Ovary (tissue), 9 donors: ENCODE results near the gene LRRC8E. TPM values are rescaled to one million over a fixed set of nuclear protein-coding genes. Genes with fewer than 3 reads are reported as not detected.

ENCODE experiments used
- DNase-seq, 5 donors: peaks; one replicate each; pipeline ENCODE4 v3.0.0-alpha.2; 2019 to 2020
- H3K27ac ChIP-seq, 2 donors: fragments of 200-600 bp; one replicate each; pipeline versions ENCODE4 v1.5.1 to v1.8.0; 2019 to 2022
- H3K27me3 ChIP-seq: fragments of 200-600 bp; one replicate; pipeline ENCODE4 v1.8.0; 2022
- H3K36me3 ChIP-seq: fragments of 200-600 bp; sonication (generic); one replicate; pipeline ENCODE4 v1.5.1; 2019
- H3K4me1 ChIP-seq: one replicate; pipeline ENCODE4 v1.8.1; 2013; ENCODE audit warnings: mild to moderate bottlenecking, moderate library complexity; ENCODE audit not compliant: insufficient read depth
- H3K4me3 ChIP-seq: fragments of 200-600 bp; sonication (generic); one replicate; pipeline ENCODE4 v1.5.1; 2017
- H3K9me3 ChIP-seq, 2 donors: fragments of 200-600 bp in 1 of 2; sonication (generic) in 1 of 2; one replicate each; pipeline versions ENCODE4 v1.5.1 to v1.8.1; 2013 to 2019; ENCODE audit warnings: mild to moderate bottlenecking in 1 of 2, moderate library complexity in 1 of 2
- EP300 ChIP-seq: sonication (generic); formaldehyde crosslinking; IDR thresholded peaks from one replicate; pipeline ENCODE4 v1.6.1; 2017; ENCODE audit warnings: antibody characterized with exemption
- POLR2A ChIP-seq: fragments of 450-650 bp; IDR thresholded peaks from one replicate; pipeline ENCODE4 v1.6.1; 2017; ENCODE audit warnings: antibody characterized with exemption, mild to moderate bottlenecking, moderate library complexity
- WGBS, 3 donors: extraction: QIAGEN DNeasy Blood & Tissue Kit in 1 of 3; methylation state at CpG; one replicate each; pipeline versions ENCODE4 v1.1.5 to v1.1.7; 2013 to 2017; 5-methylcytosine and 5-hydroxymethylcytosine counted together
- intact Hi-C, 4 donors: fragments of 100-400 bp; cut with DNase I; formaldehyde crosslinking; loops; one replicate each; pipeline versions ENCODE4 v1.11.0 to v1.15.1; 2022 to 2023
- polyA plus RNA-seq, 2 donors: library from polyadenylated mRNA; stranded (reverse); fragments of 200-250 nt in 1 of 2; fragments of 350-450 nt in 1 of 2; fragmentation: Illumina TruSeq in 1 of 2; extraction: RNeasy Lipid Tissue Mini Kit (QIAGEN cat#74804) in 1 of 2; gene quantifications; one replicate each; pipeline ENCODE4 v1.2.3, GENCODE V29; 2013 to 2014
- total RNA-seq, 7 donors: library from RNA; depleted of rRNA in 2 of 7; stranded (reverse); fragments of >200 nt in 2 of 7; fragmentation: NEBNext Ultra II Directional in 3 of 7; extraction: Animal tissue kit (Norgen Biotek cat#: 25700) in 3 of 7; gene quantifications; one replicate each; pipeline versions ENCODE4 v1.1.0 to v1.2.4, GENCODE V29; 2016 to 2023
- TF ChIP-seq, protein P1 (sequence below), 3 donors: fragments of 450-650 bp in 2 of 3; fragments of 200-600 bp in 1 of 3; IDR thresholded peaks; one replicate each; pipeline versions ENCODE4 v1.5.1 to v1.8.0; 2016 to 2022; ENCODE audit warnings: antibody characterized with exemption in 3 of 3, mild to moderate bottlenecking in 1 of 3
- donor health status: DM: no; HTN: no; CAD: no; lungs with moderate emphysema.
- donor health status: DM: no; HTN: no; CAD: no.
- donor health status: Bipolar disorder and iron deficiency.
- donor health status: DM: yes; HTN: yes; CAD: no.
- donor health status: DM: no; HTN: no; CAD: no.
- donor health status: DM: yes; HTN: yes; CAD: no.

The LRRC8E gene
- total and polyA plus RNA-seq, 9 donors = 0.10 to 2.1 (median 0.72) TPM; not detected in 2

DNA sequence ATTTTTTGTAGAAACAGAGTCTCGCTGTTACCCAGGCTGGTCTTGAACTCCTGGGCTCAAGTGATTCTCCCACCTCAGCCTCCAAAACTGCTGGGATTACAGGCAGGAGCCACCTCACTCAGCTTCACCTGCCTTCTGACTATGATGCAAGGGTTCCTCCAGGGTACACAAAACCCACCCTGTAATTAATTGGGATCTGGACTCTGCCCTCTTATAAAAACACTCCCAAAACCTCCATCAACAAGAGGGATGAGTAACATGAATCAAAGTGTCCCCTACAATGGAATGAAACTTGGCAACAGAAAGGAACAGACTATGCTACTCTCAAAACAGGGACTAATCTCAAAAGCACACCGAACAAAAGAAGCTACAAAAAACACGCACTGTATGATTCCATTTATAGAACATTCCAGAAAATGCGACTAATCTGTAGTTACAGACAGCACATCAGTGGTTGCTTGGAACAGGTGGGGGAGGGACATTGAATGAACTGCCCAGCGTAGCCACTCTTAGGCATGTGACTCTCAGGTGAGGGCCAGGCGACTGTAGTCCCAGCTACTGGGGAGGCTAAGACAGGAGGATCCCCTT, 11.0 kb upstream of the LRRC8E start:
- no peak for DNase-seq
- H3K27ac ChIP-seq = no peak overlapping the region
- no peaks in the 10 kb centered on the region for H3K27me3 ChIP-seq
- H3K9me3 ChIP-seq = no peaks in the 10 kb centered on the region
- TF ChIP-seq, protein P1, sequence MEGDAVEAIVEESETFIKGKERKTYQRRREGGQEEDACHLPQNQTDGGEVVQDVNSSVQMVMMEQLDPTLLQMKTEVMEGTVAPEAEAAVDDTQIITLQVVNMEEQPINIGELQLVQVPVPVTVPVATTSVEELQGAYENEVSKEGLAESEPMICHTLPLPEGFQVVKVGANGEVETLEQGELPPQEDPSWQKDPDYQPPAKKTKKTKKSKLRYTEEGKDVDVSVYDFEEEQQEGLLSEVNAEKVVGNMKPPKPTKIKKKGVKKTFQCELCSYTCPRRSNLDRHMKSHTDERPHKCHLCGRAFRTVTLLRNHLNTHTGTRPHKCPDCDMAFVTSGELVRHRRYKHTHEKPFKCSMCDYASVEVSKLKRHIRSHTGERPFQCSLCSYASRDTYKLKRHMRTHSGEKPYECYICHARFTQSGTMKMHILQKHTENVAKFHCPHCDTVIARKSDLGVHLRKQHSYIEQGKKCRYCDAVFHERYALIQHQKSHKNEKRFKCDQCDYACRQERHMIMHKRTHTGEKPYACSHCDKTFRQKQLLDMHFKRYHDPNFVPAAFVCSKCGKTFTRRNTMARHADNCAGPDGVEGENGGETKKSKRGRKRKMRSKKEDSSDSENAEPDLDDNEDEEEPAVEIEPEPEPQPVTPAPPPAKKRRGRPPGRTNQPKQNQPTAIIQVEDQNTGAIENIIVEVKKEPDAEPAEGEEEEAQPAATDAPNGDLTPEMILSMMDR (IDR thresholded peaks at IDR 0.05) = no peak
- TF ChIP-seq EP300 (no peak), POLR2A (no peak)
- H3K4me3 ChIP-seq = no peak overlapping the region
- H3K36me3 ChIP-seq = no peaks in the 10 kb centered on the region
- WGBS, 3 donors = 49 to 50% (median 49%) methylated on average over 6 of the region's 6 CpGs
- H3K4me1 ChIP-seq = no peaks in the 10 kb centered on the region
- intact Hi-C loops = no loop called here

DNA sequence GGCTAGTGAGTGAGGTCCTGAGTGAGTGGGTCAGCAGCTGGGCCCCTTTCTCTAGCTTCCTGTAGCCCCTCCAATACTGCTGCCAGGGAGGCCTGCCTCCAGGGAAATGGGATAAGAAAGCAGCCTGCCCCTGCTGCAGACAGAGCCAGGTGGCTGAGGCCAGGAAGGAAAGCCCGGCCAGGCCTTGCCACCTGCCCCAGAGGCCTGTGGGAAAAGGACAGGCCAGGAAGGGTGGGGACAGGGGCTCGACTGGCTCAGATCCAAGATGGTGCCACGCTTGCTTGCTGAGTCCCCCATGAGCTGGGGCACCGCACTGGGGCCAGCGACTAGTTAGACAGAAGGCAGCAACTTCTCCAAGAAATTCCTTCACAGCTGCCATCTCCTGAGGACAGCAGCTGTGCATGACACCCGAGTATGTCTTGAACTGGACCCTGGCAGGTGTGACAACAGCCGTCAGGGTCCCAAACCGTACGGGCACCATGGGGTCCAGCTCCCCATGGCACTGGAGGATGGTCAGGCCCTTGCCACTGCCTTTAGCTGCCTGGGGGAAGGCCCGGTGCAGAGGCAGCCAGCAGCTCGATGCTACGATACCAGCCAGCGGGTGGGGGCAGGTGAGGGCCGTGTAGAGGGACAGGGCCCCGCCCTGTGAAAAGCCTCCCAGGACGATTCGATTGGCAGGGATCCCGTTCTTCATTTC, 9.1 kb upstream of the LRRC8E start:
- Histone ChIP-seq H3K27ac (no peak overlapping the region), H3K36me3 (no peaks in the 10 kb centered on the region), H3K9me3 (no peaks in the 10 kb centered on the region), H3K4me1 (no peaks in the 10 kb centered on the region), H3K27me3 (no peaks in the 10 kb centered on the region), H3K4me3 (no peak overlapping the region)
- TF ChIP-seq, protein P1 (IDR thresholded peaks at IDR 0.05) = no peak
- TF ChIP-seq POLR2A = no peak
- no peak for TF ChIP-seq EP300
- intact Hi-C loops = no loop called here
- 61 to 64% (median 62%) methylated on average over 18 of the region's 18 CpGs for WGBS, 3 donors
- DNase-seq = peak in 1 of 5 donors; percentile 17

DNA sequence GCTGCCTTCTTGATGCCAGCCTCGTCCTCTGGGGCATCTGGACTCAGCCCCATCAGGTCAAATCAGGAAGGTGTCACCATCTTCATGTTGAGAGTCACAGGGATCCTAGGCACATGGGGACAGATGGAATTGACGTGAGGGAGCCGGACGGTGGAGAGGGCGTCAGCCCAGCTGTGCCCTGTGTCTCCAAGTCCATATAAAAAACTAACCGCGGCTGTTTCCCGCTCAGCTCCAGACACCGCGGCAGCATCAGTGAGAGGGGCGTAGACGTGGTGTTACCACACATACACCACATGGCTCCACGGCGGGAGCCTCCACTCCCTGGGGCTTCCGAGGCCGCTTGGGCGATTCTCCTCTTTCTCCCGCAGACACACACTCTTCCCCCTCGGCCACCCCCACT, 8.5 kb upstream of the LRRC8E start:
- TF ChIP-seq EP300 = no peak
- no peak for TF ChIP-seq POLR2A
- TF ChIP-seq, protein P1 (IDR thresholded peaks at IDR 0.05) = no peak

DNA sequence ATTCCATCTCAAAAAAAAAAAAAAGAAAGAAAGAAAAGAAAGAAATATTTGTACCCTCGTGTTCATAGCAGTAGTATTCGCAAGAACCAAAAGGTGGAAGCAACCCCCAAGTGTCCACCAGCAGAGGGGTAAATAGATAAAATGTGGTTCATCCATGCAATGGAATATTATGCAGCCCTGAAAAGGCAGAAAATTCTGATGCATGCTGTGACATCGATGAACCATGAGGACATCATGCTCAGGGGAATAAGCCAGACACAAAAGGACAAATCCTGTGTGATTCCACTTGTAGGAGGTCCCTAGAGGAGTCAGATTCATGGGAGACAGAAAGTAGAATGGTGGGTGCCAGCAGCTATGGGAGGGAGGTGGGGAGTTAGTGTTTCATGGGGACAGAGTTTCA, 6.4 kb upstream of the LRRC8E start:
- TF ChIP-seq EP300 = no peak
- no peak for TF ChIP-seq POLR2A
- TF ChIP-seq, protein P1 (IDR thresholded peaks at IDR 0.05) = no peak
- Histone ChIP-seq H3K27me3 (no peaks in the 10 kb centered on the region), H3K36me3 (no peaks in the 10 kb centered on the region), H3K4me3 (no peak overlapping the region), H3K9me3 (no peaks in the 10 kb centered on the region), H3K27ac (no peak overlapping the region), H3K4me1 (no peaks in the 10 kb centered on the region)
- 88 to 93% (median 89%) methylated on average over 3 of the region's 3 CpGs for WGBS, 3 donors
- no peak for DNase-seq
- intact Hi-C loops = no loop called here

More for the DNA sequence above, 8.5 kb upstream of the LRRC8E start:
- no peaks in the 10 kb centered on the region for H3K9me3 ChIP-seq
- H3K4me1 ChIP-seq = no peaks in the 10 kb centered on the region
- H3K36me3 ChIP-seq = no peaks in the 10 kb centered on the region
- no peak overlapping the region for H3K4me3 ChIP-seq
- 71 to 78% (median 72%) methylated on average over 19 of the region's 19 CpGs for WGBS, 3 donors
- intact Hi-C loops = no loop called here
- H3K27ac ChIP-seq = no peak overlapping the region
- H3K27me3 ChIP-seq = no peaks in the 10 kb centered on the region
- no peak for DNase-seq
